Measurements from ENCODE around the gene PLCL2. TPM values are rescaled to one million over a fixed set of nuclear protein-coding genes. Genes with fewer than 3 reads are reported as not detected.

The PLCL2 gene
- total RNA-seq, 1 donor from 2014 or later: 11.3 TPM

DNA sequence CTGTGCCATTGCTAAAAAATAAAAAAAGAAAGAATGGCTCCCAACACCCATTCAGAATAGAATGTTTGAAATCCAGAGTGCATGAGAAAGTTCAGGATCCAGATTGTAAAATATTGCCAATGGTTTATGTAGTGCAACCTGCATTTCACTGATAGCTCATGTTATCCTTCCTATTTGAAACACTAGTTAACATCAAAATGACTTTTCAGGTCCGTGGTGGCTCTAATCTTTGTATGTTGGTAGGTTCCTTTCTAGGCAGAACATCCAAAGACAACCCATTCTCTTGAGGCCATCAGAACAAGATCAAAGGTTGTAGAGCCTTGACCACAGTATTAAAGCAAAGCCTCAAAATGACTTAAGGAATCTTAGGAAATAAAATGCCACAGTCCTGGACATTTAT lies 51.0 kb downstream of the PLCL2 start:
- Mint-ChIP-seq H3K4me1 (ENCODE audit: low read depth) (peaks cover under 1% of the 10 kb centered on the region), H3K36me3 (ENCODE audit: insufficient read depth) (no peaks in the 10 kb centered on the region), H3K27ac (no peak overlapping the region), H3K4me3 (ENCODE audit: low read depth) (no peak overlapping the region), H3K9me3 (ENCODE audit: low read depth) (no peaks in the 10 kb centered on the region), H3K27me3 (no peaks in the 10 kb centered on the region)
- DNase-seq (ENCODE audit: low spot score, unreplicated experiment): no peak
- TF ChIP-seq, protein P1, sequence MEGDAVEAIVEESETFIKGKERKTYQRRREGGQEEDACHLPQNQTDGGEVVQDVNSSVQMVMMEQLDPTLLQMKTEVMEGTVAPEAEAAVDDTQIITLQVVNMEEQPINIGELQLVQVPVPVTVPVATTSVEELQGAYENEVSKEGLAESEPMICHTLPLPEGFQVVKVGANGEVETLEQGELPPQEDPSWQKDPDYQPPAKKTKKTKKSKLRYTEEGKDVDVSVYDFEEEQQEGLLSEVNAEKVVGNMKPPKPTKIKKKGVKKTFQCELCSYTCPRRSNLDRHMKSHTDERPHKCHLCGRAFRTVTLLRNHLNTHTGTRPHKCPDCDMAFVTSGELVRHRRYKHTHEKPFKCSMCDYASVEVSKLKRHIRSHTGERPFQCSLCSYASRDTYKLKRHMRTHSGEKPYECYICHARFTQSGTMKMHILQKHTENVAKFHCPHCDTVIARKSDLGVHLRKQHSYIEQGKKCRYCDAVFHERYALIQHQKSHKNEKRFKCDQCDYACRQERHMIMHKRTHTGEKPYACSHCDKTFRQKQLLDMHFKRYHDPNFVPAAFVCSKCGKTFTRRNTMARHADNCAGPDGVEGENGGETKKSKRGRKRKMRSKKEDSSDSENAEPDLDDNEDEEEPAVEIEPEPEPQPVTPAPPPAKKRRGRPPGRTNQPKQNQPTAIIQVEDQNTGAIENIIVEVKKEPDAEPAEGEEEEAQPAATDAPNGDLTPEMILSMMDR (IDR thresholded peaks at IDR 0.05; ENCODE audit: unreplicated experiment): no peak

DNA sequence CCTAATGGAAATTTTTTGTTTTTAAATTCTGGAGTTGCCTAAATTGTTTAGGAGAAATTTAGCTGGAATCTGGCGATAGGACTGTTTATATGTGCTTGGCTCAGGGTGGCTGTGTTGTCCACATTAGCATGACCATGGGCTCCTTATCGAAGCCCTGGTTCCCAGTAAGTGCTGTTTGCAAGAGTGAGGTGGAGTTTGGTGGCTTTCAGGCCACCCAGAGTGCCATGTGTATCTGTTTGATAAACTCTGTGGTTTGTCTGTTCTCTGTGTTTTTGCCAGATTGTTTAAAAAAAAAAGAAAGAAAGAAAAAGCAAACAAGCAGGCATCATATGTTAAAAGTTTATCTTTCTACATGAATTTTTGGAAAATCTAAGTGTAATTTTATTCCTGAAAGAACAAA lies 51.5 kb downstream of the PLCL2 start:
- TF ChIP-seq, protein P1 (IDR thresholded peaks at IDR 0.05; ENCODE audit: unreplicated experiment): no peak
- H3K4me1 Mint-ChIP-seq (ENCODE audit: low read depth): peaks cover 4% of the 10 kb centered on the region
- H3K36me3 Mint-ChIP-seq (ENCODE audit: insufficient read depth): no peaks in the 10 kb centered on the region
- H3K9me3 Mint-ChIP-seq (ENCODE audit: low read depth): no peaks in the 10 kb centered on the region
- H3K27ac Mint-ChIP-seq: no peak overlapping the region
- no peak for DNase-seq (ENCODE audit: low spot score, unreplicated experiment)
- H3K4me3 Mint-ChIP-seq (ENCODE audit: low read depth): no peak overlapping the region
- H3K27me3 Mint-ChIP-seq: no peaks in the 10 kb centered on the region

DNA sequence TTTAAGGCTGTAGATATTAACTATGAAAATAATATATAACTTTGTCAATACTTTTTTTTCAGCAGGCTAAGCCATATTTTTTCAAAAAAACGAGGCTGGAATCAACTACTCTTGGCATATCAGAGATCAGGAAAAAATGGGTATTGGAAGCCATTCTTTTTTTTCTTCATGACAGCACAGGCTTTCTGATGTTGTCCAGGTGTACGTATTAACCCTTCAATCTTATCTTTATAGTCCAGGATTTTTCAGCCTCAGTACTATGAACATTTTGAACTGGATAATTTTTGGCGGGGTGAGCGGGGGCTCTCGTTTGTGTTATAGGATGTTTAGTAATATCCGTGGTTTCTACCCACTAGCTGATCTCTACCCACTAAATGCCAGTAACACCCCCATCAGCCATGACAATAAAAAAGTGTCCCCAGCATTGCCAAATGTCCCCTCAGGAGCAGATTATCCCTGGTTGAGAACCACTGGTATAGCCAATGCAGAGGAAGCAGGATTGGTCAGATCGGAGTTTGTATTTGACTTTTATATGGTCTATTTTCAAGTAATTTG lies 52.0 kb downstream of the PLCL2 start:
- Mint-ChIP-seq H3K9me3 (ENCODE audit: low read depth) (no peaks in the 10 kb centered on the region), H3K27ac (no peak overlapping the region), H3K4me1 (ENCODE audit: low read depth) (peaks cover 9% of the 10 kb centered on the region), H3K27me3 (no peaks in the 10 kb centered on the region), H3K36me3 (ENCODE audit: insufficient read depth) (no peaks in the 10 kb centered on the region), H3K4me3 (ENCODE audit: low read depth) (no peak overlapping the region)
- TF ChIP-seq, protein P1 (IDR thresholded peaks at IDR 0.05; ENCODE audit: unreplicated experiment): no peak
- DNase-seq (ENCODE audit: low spot score, unreplicated experiment): no peak

DNA sequence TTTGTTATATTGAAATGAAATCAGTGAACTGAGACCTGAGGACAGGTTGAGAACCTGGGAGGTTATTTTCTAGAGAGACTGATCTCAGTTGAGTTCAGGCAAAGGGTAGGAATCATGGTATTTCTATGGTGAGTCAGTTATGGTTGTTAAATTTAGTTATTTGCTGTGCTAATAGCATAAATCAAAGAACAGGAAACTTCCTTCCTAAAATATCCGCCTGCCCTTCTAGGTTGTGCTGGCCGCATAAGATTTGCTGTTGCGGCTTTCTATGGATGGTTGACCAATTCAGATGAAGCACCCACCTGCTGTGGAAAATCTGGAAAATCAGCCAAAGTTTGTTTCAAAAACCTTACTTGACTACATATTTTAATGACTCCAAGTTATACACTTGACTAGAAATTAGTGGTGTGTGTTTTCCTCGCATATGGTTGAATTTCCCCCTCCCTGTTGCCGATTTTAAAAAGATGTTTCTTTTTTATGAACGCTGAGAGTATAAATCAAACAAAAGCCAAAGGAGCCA lies 52.6 kb downstream of the PLCL2 start:
- H3K27me3 Mint-ChIP-seq: no peaks in the 10 kb centered on the region
- TF ChIP-seq, protein P1 (IDR thresholded peaks at IDR 0.05; ENCODE audit: unreplicated experiment): no peak
- peaks cover 12% of the 10 kb centered on the region for H3K4me1 Mint-ChIP-seq (ENCODE audit: low read depth)
- H3K9me3 Mint-ChIP-seq (ENCODE audit: low read depth): no peaks in the 10 kb centered on the region
- no peaks in the 10 kb centered on the region for H3K36me3 Mint-ChIP-seq (ENCODE audit: insufficient read depth)
- no peak overlapping the region for H3K27ac Mint-ChIP-seq
- no peak for DNase-seq (ENCODE audit: low spot score, unreplicated experiment)
- H3K4me3 Mint-ChIP-seq (ENCODE audit: low read depth): no peak overlapping the region

GRCh38 chr3:16940769-16941700 lies 56.3 kb downstream of the PLCL2 start:
- H3K36me3 Mint-ChIP-seq (ENCODE audit: insufficient read depth): peaks cover 2% of the 10 kb centered on the region
- H3K9me3 Mint-ChIP-seq (ENCODE audit: low read depth): peaks cover 3% of the 10 kb centered on the region
- no peaks in the 10 kb centered on the region for H3K27me3 Mint-ChIP-seq
- H3K27ac Mint-ChIP-seq: peak overlapping the region; percentile 23
- peaks cover 19% of the 10 kb centered on the region for H3K4me1 Mint-ChIP-seq (ENCODE audit: low read depth)
- H3K4me3 Mint-ChIP-seq (ENCODE audit: low read depth): no peak overlapping the region
- TF ChIP-seq, protein P1 (IDR thresholded peaks at IDR 0.05; ENCODE audit: unreplicated experiment): no peak
- DNase-seq (ENCODE audit: low spot score, unreplicated experiment): no peak
